HCT116 (cell line): ENCODE data around the gene CNGA3. TPM values are rescaled to one million over a fixed set of nuclear protein-coding genes. Genes with fewer than 3 reads are reported as not detected.

Source experiments
- ATAC-seq: fragments of 200-7000 bp; cut with Tn5 transposase; 2 replicates; pipeline ENCODE4 v1.9.1; 2020; ENCODE audit warnings: mild to moderate bottlenecking, moderate library complexity
- BruUV-seq: library from RNA; stranded (reverse); fragments of 400-500 nt; replicated peaks from 2 replicates; lab custom pipeline; 2021; lab: Mats Ljungman, UMichigan
- CTCF ChIA-PET: fragments of 300-600 bp; sonication (Branson Sonifier 250); formaldehyde crosslinking; loops from one replicate; lab custom pipeline; 2021; ENCODE audit warnings: antibody characterized with exemption; lab: Charles Lee
- POLR2A ChIA-PET: fragments of 300-600, 350-600 bp; sonication (Branson Sonifier 250); formaldehyde crosslinking; loops from one replicate; lab custom pipeline; 2021; ENCODE audit warnings: antibody characterized with exemption; lab: Charles Lee
- RAD21 ChIA-PET, 2 experiments: fragments of 300-600 bp; sonication (Branson Sonifier 250); formaldehyde crosslinking; loops; one replicate each; lab custom pipeline; 2023; ENCODE audit warnings: low total read pairs in 2 of 2; ENCODE audit not compliant: uncharacterized antibody in 2 of 2, unreplicated experiment in 2 of 2, low non-redundant PET in 1 of 2; lab: Charles Lee
- DNase-seq: peaks from one replicate; pipeline ENCODE4 v3.0.0-alpha.2; 2010; ENCODE audit warnings: low read depth, low spot score
- H2AFZ ChIP-seq: fragments of 200-600 bp; shearing (Covaris generic), sonication (generic); 2 replicates; pipeline ENCODE4 v1.6.1; 2017; ENCODE audit warnings: low read depth, mixed run types, mixed read lengths, antibody characterized with exemption, low read length; ENCODE audit not compliant: poor library complexity, severe bottlenecking
- H3K27ac ChIP-seq: 2 replicates; pipeline ENCODE4 v1.5.1; 2012; ENCODE audit warnings: low read depth, low read length
- H3K27me3 ChIP-seq: fragments of 200-600 bp; sonication (generic); 2 replicates; pipeline ENCODE4 v1.6.1; 2016; ENCODE audit warnings: mixed run types, low read length, mixed read lengths; ENCODE audit not compliant: insufficient read depth
- H3K36me3 ChIP-seq, 2 experiments: fragments of 200-500 bp in 1 of 2; fragments of 200-600 bp in 1 of 2; sonication (Bioruptor generic) in 1 of 2; sonication (generic) in 1 of 2; 2 replicates each; pipeline versions ENCODE4 v1.5.1 to v1.6.1; 2014 to 2016; ENCODE audit warnings: low read length in 2 of 2, inconsistent platforms in 1 of 2, mixed read lengths in 1 of 2, mixed run types in 1 of 2; ENCODE audit not compliant: insufficient read depth in 2 of 2, control insufficient read depth in 1 of 2
- H3K4me1 ChIP-seq, 2 experiments: fragments of 200-600 bp in 1 of 2; sonication (generic) in 1 of 2; 2 replicates each; pipeline versions ENCODE4 v1.5.1 to v1.6.1; 2012 to 2017; ENCODE audit warnings: low read length in 2 of 2, inconsistent platforms in 1 of 2, mild to moderate bottlenecking in 1 of 2, mixed read lengths in 1 of 2, mixed run types in 1 of 2, moderate library complexity in 1 of 2; ENCODE audit not compliant: insufficient read depth in 2 of 2, control insufficient read depth in 1 of 2
- H3K4me2 ChIP-seq: fragments of 200-600 bp; sonication (generic); 2 replicates; pipeline ENCODE4 v1.6.1; 2017; ENCODE audit warnings: mixed run types, low read length, mixed read lengths
- H3K4me3 ChIP-seq, 2 experiments: fragments of 200-600 bp in 1 of 2; sonication (generic) in 1 of 2; replicated peaks in 1 of 2; 2 replicates each; pipeline ENCODE4 v1.5.1; 2011 to 2016; ENCODE audit warnings: low read length in 2 of 2, control low read depth in 1 of 2, low read depth in 1 of 2, mild to moderate bottlenecking in 1 of 2, mixed read lengths in 1 of 2, mixed run types in 1 of 2
- H3K79me2 ChIP-seq: fragments of 200-600 bp; sonication (generic); 2 replicates; pipeline ENCODE4 v1.6.1; 2017; ENCODE audit warnings: mild to moderate bottlenecking, mixed run types, low read length, moderate library complexity, mixed read lengths; ENCODE audit not compliant: insufficient read depth
- H3K9ac ChIP-seq: fragments of 200-600 bp; sonication (generic); 2 replicates; pipeline ENCODE4 v1.6.1; 2016; ENCODE audit warnings: low read length, mixed read lengths
- H3K9me2 ChIP-seq: fragments of 200-600 bp; sonication (generic), shearing (Covaris generic); 2 replicates; pipeline ENCODE4 v1.6.1; 2017; ENCODE audit warnings: mixed run types, mild to moderate bottlenecking, moderate library complexity; ENCODE audit not compliant: insufficient read depth
- H3K9me3 ChIP-seq, 2 experiments: fragments of 200-500 bp in 1 of 2; fragments of 200-600 bp in 1 of 2; sonication (Bioruptor generic) in 1 of 2; sonication (generic) in 1 of 2; 2 replicates each; pipeline ENCODE4 v1.6.1; 2014 to 2017; ENCODE audit warnings: low read length in 2 of 2, mixed read lengths in 2 of 2, inconsistent platforms in 1 of 2, low read depth in 1 of 2, mild to moderate bottlenecking in 1 of 2, mixed run types in 1 of 2, moderate library complexity in 1 of 2; ENCODE audit not compliant: control insufficient read depth in 1 of 2, insufficient read depth in 1 of 2
- H4K20me1 ChIP-seq: fragments of 200-600 bp; sonication (generic), shearing (Covaris generic); 2 replicates; pipeline ENCODE4 v1.6.1; 2017; ENCODE audit warnings: mixed run types, mild to moderate bottlenecking, moderate library complexity; ENCODE audit not compliant: insufficient read depth
- CBX3 ChIP-seq: IDR thresholded peaks from 2 replicates; pipeline ENCODE4 v1.6.1; 2012; ENCODE audit warnings: low read depth
- CEBPB ChIP-seq: IDR thresholded peaks from 2 replicates; pipeline ENCODE4 v1.6.1; 2012; ENCODE audit warnings: low read depth
- EGR1 ChIP-seq: IDR thresholded peaks from 2 replicates; pipeline ENCODE4 v1.6.1; 2012; ENCODE audit warnings: low read depth
- ELF1 ChIP-seq: IDR thresholded peaks from 2 replicates; pipeline ENCODE4 v1.6.1; 2012; ENCODE audit warnings: low read depth, borderline replicate concordance
- EZH2 ChIP-seq: fragments of 200-600 bp; sonication (generic); IDR thresholded peaks from 2 replicates; pipeline ENCODE4 v1.6.1; 2017; ENCODE audit warnings: antibody characterized with exemption, mixed run types
- EZH2phosphoT487 ChIP-seq: fragments of 200-600 bp; IDR thresholded peaks from 2 replicates; pipeline ENCODE4 v1.6.1; 2018; ENCODE audit warnings: antibody characterized with exemption, borderline replicate concordance
- FOSL1 ChIP-seq: IDR thresholded peaks from 2 replicates; pipeline ENCODE4 v1.6.1; 2012; ENCODE audit warnings: low read depth
- POLR2AphosphoS5 ChIP-seq: IDR thresholded peaks from 2 replicates; pipeline ENCODE4 v1.6.1; 2011; ENCODE audit warnings: mild to moderate bottlenecking, low read depth, low read length, moderate library complexity
- RAD21 ChIP-seq: IDR thresholded peaks from 2 replicates; pipeline ENCODE4 v1.6.1; 2012; ENCODE audit warnings: low read depth, mild to moderate bottlenecking
- SIN3A ChIP-seq: IDR thresholded peaks from 2 replicates; pipeline ENCODE4 v1.6.1; 2012; ENCODE audit warnings: low read depth
- SP1 ChIP-seq: IDR thresholded peaks from 2 replicates; pipeline ENCODE4 v1.6.1; 2012; ENCODE audit warnings: low read depth
- TCF7L2 ChIP-seq: IDR thresholded peaks from 2 replicates; pipeline ENCODE4 v1.7.0; 2011; ENCODE audit warnings: borderline replicate concordance, inconsistent platforms; ENCODE audit not compliant: insufficient read depth, insufficient read length; ENCODE audit errors: extremely low read depth
- ZFX ChIP-seq: fragments of 450-650 bp; IDR thresholded peaks from 2 replicates; pipeline ENCODE4 v1.6.1; 2017
- ZNF274 ChIP-seq: fragments of 200-500 bp; sonication (Bioruptor generic); IDR thresholded peaks from 2 replicates; pipeline ENCODE4 v1.6.1; 2014; ENCODE audit warnings: mild to moderate bottlenecking, low read depth, low read length, inconsistent platforms
- intact Hi-C: fragments of 100-400 bp; cut with micrococcal nuclease; formaldehyde crosslinking; loops from 2 replicates; pipeline ENCODE4 v1.10.0; 2022
- total RNA-seq: library from RNA; stranded (reverse); gene quantifications from one replicate; pipeline ENCODE4 v1.2.1, GENCODE V29; 2021; ENCODE audit not compliant: unreplicated experiment
- TF ChIP-seq, protein P1 (sequence below): IDR thresholded peaks from 2 replicates; pipeline ENCODE4 v1.6.1; 2012
- TF ChIP-seq, protein P2 (sequence below): IDR thresholded peaks from 2 replicates; pipeline ENCODE4 v1.6.1; 2012; ENCODE audit warnings: low read depth

Gene CNGA3
- total RNA-seq, 1 experiment from 2014 or later = not detected

DNA sequence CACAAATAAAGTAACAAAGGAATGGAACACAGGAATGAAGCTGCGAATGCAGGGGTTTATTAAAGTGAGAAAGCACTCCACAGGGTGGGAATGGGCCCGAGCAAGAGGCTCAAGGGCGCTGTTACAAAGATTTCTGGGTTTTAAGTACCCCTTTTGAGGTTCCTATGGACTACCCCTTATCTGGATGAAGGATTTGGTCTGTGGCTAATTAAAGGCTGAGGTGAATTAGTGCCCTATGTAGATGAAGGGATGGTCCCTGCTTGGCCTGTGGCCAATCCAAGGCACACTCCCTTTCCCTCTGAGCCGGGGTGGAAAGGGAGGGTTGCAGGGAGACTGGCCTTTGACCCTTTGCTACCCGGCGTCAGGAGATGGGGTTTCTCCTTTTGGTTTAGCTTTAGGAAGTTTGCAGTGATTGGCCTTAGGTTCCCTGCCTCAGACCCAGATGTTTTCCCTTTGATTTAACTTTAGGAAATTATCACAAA, 47.5 kb upstream of the CNGA3 start:
- BruUV-seq = no TSS peak
- RAD21 ChIA-PET = no interaction called here
- no peaks in the 10 kb centered on the region for H3K36me3 ChIP-seq
- no peak overlapping the region for H3K9ac ChIP-seq
- H3K4me1 ChIP-seq = no peaks in the 10 kb centered on the region
- no peaks in the 10 kb centered on the region for H3K9me3 ChIP-seq
- TF ChIP-seq FOSL1 (no peak), SIN3A (no peak), ELF1 (no peak), EZH2phosphoT487 (no peak), ZNF274 (no peak), EGR1 (no peak), SP1 (no peak), CEBPB (no peak), ZFX (no peak), EZH2 (no peak), RAD21 (no peak), CBX3 (no peak), TCF7L2 (no peak), POLR2AphosphoS5 (no peak)
- TF ChIP-seq, protein P1, sequence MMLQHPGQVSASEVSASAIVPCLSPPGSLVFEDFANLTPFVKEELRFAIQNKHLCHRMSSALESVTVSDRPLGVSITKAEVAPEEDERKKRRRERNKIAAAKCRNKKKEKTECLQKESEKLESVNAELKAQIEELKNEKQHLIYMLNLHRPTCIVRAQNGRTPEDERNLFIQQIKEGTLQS = no peak
- TF ChIP-seq, protein P2, sequence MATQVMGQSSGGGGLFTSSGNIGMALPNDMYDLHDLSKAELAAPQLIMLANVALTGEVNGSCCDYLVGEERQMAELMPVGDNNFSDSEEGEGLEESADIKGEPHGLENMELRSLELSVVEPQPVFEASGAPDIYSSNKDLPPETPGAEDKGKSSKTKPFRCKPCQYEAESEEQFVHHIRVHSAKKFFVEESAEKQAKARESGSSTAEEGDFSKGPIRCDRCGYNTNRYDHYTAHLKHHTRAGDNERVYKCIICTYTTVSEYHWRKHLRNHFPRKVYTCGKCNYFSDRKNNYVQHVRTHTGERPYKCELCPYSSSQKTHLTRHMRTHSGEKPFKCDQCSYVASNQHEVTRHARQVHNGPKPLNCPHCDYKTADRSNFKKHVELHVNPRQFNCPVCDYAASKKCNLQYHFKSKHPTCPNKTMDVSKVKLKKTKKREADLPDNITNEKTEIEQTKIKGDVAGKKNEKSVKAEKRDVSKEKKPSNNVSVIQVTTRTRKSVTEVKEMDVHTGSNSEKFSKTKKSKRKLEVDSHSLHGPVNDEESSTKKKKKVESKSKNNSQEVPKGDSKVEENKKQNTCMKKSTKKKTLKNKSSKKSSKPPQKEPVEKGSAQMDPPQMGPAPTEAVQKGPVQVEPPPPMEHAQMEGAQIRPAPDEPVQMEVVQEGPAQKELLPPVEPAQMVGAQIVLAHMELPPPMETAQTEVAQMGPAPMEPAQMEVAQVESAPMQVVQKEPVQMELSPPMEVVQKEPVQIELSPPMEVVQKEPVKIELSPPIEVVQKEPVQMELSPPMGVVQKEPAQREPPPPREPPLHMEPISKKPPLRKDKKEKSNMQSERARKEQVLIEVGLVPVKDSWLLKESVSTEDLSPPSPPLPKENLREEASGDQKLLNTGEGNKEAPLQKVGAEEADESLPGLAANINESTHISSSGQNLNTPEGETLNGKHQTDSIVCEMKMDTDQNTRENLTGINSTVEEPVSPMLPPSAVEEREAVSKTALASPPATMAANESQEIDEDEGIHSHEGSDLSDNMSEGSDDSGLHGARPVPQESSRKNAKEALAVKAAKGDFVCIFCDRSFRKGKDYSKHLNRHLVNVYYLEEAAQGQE = no peak
- H4K20me1 ChIP-seq = no peaks in the 10 kb centered on the region
- DNase-seq (no peak), ATAC-seq (no peak)
- H3K27ac ChIP-seq = no peak overlapping the region
- no peak overlapping the region for H3K4me2 ChIP-seq
- H2AFZ ChIP-seq = no peak overlapping the region
- no peaks in the 10 kb centered on the region for H3K27me3 ChIP-seq
- CTCF ChIA-PET = no interaction called here
- H3K4me3 ChIP-seq = no peak overlapping the region
- POLR2A ChIA-PET = no interaction called here
- intact Hi-C loops = no loop called here
- no peaks in the 10 kb centered on the region for H3K79me2 ChIP-seq
- H3K9me2 ChIP-seq = no peaks in the 10 kb centered on the region
